Uterus (tissue), 4 donors: ENCODE data around the gene RASA3. TPM values are rescaled to one million over a fixed set of nuclear protein-coding genes. Genes with fewer than 3 reads are reported as not detected.
A peak's percentile ranks its signal among the peaks of the same experiment; 100 is the strongest.

Experiments used
- DNase-seq, 2 donors: peaks; one replicate each; pipeline ENCODE4 v3.0.0-alpha.2; 2019 to 2020
- H3K27ac ChIP-seq, 2 donors: fragments of 200-600 bp; sonication (generic); 1 replicate in 1 of 2; 2 replicates in 1 of 2; pipeline ENCODE4 v1.5.1; 2016 to 2018
- H3K27me3 ChIP-seq, 2 donors: fragments of 200-600 bp; sonication (generic); one replicate each; pipeline ENCODE4 v1.5.1; 2018 to 2019; ENCODE audit warnings: control low read depth in 1 of 2
- H3K36me3 ChIP-seq, 2 donors: fragments of 200-600 bp; sonication (generic); one replicate each; pipeline ENCODE4 v1.5.1; 2019; ENCODE audit warnings: control low read depth in 1 of 2
- H3K4me1 ChIP-seq, 2 donors: fragments of 200-600 bp; sonication (generic); one replicate each; pipeline ENCODE4 v1.5.1; 2018 to 2019; ENCODE audit warnings: control low read depth in 1 of 2
- H3K4me3 ChIP-seq, 2 donors: fragments of 200-600 bp; sonication (generic); 1 replicate in 1 of 2; 2 replicates in 1 of 2; pipeline ENCODE4 v1.5.1; 2018 to 2019; ENCODE audit warnings: mild to moderate bottlenecking in 1 of 2
- H3K9me3 ChIP-seq, 2 donors: fragments of 200-600 bp; sonication (generic); one replicate each; pipeline ENCODE4 v1.5.1; 2019; ENCODE audit warnings: control low read depth in 1 of 2
- CTCF ChIP-seq, 4 experiments: fragments of 200-600 bp in 2 of 4; fragments of 450-650 bp in 2 of 4; sonication (generic) in 2 of 4; IDR thresholded peaks; one replicate each; pipeline ENCODE4 v1.5.1; 2016 to 2019; ENCODE audit warnings: antibody characterized with exemption in 4 of 4, mild to moderate bottlenecking in 2 of 4, moderate library complexity in 1 of 4
- POLR2A ChIP-seq, 2 donors: fragments of 450-650 bp; IDR thresholded peaks; one replicate each; pipeline ENCODE4 v1.6.1; 2016; ENCODE audit warnings: antibody characterized with exemption in 2 of 2, mild to moderate bottlenecking in 1 of 2, moderate library complexity in 1 of 2
- intact Hi-C: fragments of 100-400 bp; cut with DNase I; formaldehyde crosslinking; loops from one replicate; pipeline ENCODE4 v1.15.1; 2023; ENCODE audit warnings: low total_unique reads
- total RNA-seq, 4 donors: library from RNA; depleted of rRNA in 3 of 4; stranded (reverse); fragments of >200 nt in 3 of 4; gene quantifications; one replicate each; pipeline versions ENCODE4 v1.1.0 to v1.2.4, GENCODE V29; 2014 to 2023
- donor health status: DM: yes; HTN: yes; CAD: no.

RASA3 gene
- total RNA-seq, 4 donors from 2014 or later: 8.5 to 31.6 (median 17.2) TPM

- Histone ChIP-seq H3K4me1 (no peaks in the 10 kb centered on the region), H3K36me3 (no peaks in the 10 kb centered on the region), H3K27ac (peak overlapping the region in 1 of 2 donors; percentile 13), H3K9me3 (no peaks in the 10 kb centered on the region), H3K4me3 (no peak overlapping the region), H3K27me3 (no peaks in the 10 kb centered on the region)
- TF ChIP-seq CTCF (IDR thresholded peaks at IDR 0.05) (no peak), POLR2A (IDR thresholded peaks at IDR 0.05) (no peak)
- intact Hi-C loops: no loop called here
- no peak for DNase-seq
These were observed 75.0 kb downstream of the RASA3 start for GRCh38 chr13:114057166-114058050.

GRCh38 chr13:114056205-114057013, 76.0 kb downstream of the RASA3 start:
- H3K27ac ChIP-seq: peak overlapping the region in 1 of 2 donors; percentile 13
- no peak for DNase-seq
- no peaks in the 10 kb centered on the region for H3K9me3 ChIP-seq
- no peaks in the 10 kb centered on the region for H3K27me3 ChIP-seq
- H3K4me3 ChIP-seq: no peak overlapping the region
- no peak for TF ChIP-seq CTCF (IDR thresholded peaks at IDR 0.05)
- no peak for TF ChIP-seq POLR2A (IDR thresholded peaks at IDR 0.05)
- H3K36me3 ChIP-seq: no peaks in the 10 kb centered on the region
- no peaks in the 10 kb centered on the region for H3K4me1 ChIP-seq
- intact Hi-C loops: no loop called here

GRCh38 chr13:114055766-114056165, 76.7 kb downstream of the RASA3 start:
- Histone ChIP-seq H3K4me3 (no peak overlapping the region), H3K9me3 (no peaks in the 10 kb centered on the region), H3K36me3 (no peaks in the 10 kb centered on the region), H3K27ac (no peak overlapping the region), H3K27me3 (no peaks in the 10 kb centered on the region), H3K4me1 (no peaks in the 10 kb centered on the region)
- intact Hi-C loops: no loop called here
- TF ChIP-seq CTCF (IDR thresholded peaks at IDR 0.05): no peak
- TF ChIP-seq POLR2A (IDR thresholded peaks at IDR 0.05): no peak
- no peak for DNase-seq

- intact Hi-C loops: no loop called here
- no peaks in the 10 kb centered on the region for H3K36me3 ChIP-seq
- no peak overlapping the region for H3K27ac ChIP-seq
- no peak for DNase-seq
- H3K4me3 ChIP-seq: no peak overlapping the region
- H3K9me3 ChIP-seq: no peaks in the 10 kb centered on the region
- no peaks in the 10 kb centered on the region for H3K27me3 ChIP-seq
- no peaks in the 10 kb centered on the region for H3K4me1 ChIP-seq
- TF ChIP-seq CTCF (IDR thresholded peaks at IDR 0.05): no peak
- no peak for TF ChIP-seq POLR2A (IDR thresholded peaks at IDR 0.05)
These were observed 77.5 kb downstream of the RASA3 start for GRCh38 chr13:114054830-114055439.
